PC-9 (cell line): ENCODE measurements around the gene UQCRQ. TPM values are rescaled to one million over a fixed set of nuclear protein-coding genes. Genes with fewer than 3 reads are reported as not detected.
A peak's percentile ranks its signal among the peaks of the same experiment; 100 is the strongest.
"Not testable (repeated sequence)": the region's sequence is repeated elsewhere in the genome, so short reads cannot be mapped to it uniquely, and the experiment has no call there.

Experiments
- BruUV-seq: library from RNA; stranded (reverse); fragments of 400-500 nt; replicated peaks from 2 replicates; lab custom pipeline; 2021; lab: Mats Ljungman, UMichigan
- CTCF ChIA-PET: fragments of 300-600 bp; sonication (Branson Sonifier 250); formaldehyde crosslinking; loops from one replicate; lab custom pipeline; 2022; ENCODE audit warnings: antibody characterized with exemption; lab: Charles Lee
- POLR2A ChIA-PET: fragments of 300-600 bp; sonication (Branson Sonifier 250); formaldehyde crosslinking; loops from one replicate; lab custom pipeline; 2022; ENCODE audit warnings: antibody characterized with exemption; ENCODE audit not compliant: unreplicated experiment; lab: Charles Lee
- DNase-seq, 2 experiments: peaks; one replicate each; pipeline versions ENCODE4 v3.0.0 to v3.0.0-alpha.2; 2015 to 2022; ENCODE audit warnings: mixed read lengths in 1 of 2
- H2AFZ ChIP-seq: fragments of 200-600 bp; sonication (generic); 2 replicates; pipeline ENCODE4 v1.8.1; 2017; ENCODE audit warnings: antibody characterized with exemption
- H3F3A ChIP-seq: fragments of 200-600 bp; sonication (generic); 2 replicates; pipeline ENCODE4 v1.8.1; 2017; ENCODE audit warnings: antibody characterized with exemption, mild to moderate bottlenecking, low read depth; ENCODE audit not compliant: insufficient read depth
- H3K27ac ChIP-seq: fragments of 200-600 bp; sonication (generic); 2 replicates; pipeline ENCODE4 v1.6.1; 2016; ENCODE audit warnings: mixed run types
- H3K27me3 ChIP-seq: fragments of 200-600 bp; sonication (generic); 2 replicates; pipeline ENCODE4 v1.6.1; 2016; ENCODE audit warnings: low read depth, mixed run types; ENCODE audit not compliant: insufficient read depth
- H3K36me3 ChIP-seq: fragments of 200-600 bp; sonication (generic); 2 replicates; pipeline ENCODE4 v1.6.1; 2016; ENCODE audit warnings: low read depth, mixed run types
- H3K4me1 ChIP-seq: fragments of 200-600 bp; sonication (generic); replicated peaks from 2 replicates; pipeline ENCODE4 v1.6.1; 2016; ENCODE audit warnings: mixed run types; ENCODE audit not compliant: insufficient read depth
- H3K4me2 ChIP-seq: fragments of 200-600 bp; sonication (generic); 2 replicates; pipeline ENCODE4 v1.6.1; 2017; ENCODE audit warnings: mixed run types
- H3K4me3 ChIP-seq: fragments of 200-600 bp; sonication (generic); 2 replicates; pipeline ENCODE4 v1.6.1; 2016; ENCODE audit warnings: mixed run types
- H3K79me2 ChIP-seq: fragments of 200-600 bp; sonication (generic); 2 replicates; pipeline ENCODE4 v1.6.1; 2017; ENCODE audit warnings: low read depth, mixed run types
- H3K9me2 ChIP-seq: fragments of 200-600 bp; sonication (generic); 2 replicates; pipeline ENCODE4 v1.8.1; 2017; ENCODE audit warnings: mild to moderate bottlenecking; ENCODE audit not compliant: insufficient read depth
- H3K9me3 ChIP-seq: fragments of 200-600 bp; sonication (generic); 2 replicates; pipeline ENCODE4 v1.8.1; 2016; ENCODE audit warnings: low read depth; ENCODE audit not compliant: insufficient read depth
- H4K20me1 ChIP-seq: fragments of 200-600 bp; sonication (generic); 2 replicates; pipeline ENCODE4 v1.8.1; 2017; ENCODE audit not compliant: insufficient read depth
- EZH2 ChIP-seq: fragments of 200-600 bp; sonication (generic); IDR thresholded peaks from 2 replicates; pipeline ENCODE4 v1.8.0; 2017; ENCODE audit warnings: antibody characterized with exemption, low read depth
- intact Hi-C: fragments of 100-400 bp; cut with micrococcal nuclease; formaldehyde crosslinking; loops from one replicate; pipeline ENCODE4 v1.10.0; 2022; ENCODE audit not compliant: unreplicated experiment
- total RNA-seq: library from RNA; stranded (reverse); gene quantifications from 2 replicates; pipeline ENCODE4 v1.2.3, GENCODE V29; 2021
- TF ChIP-seq, protein P1 (sequence below): fragments of 200-600 bp; sonication (generic); conservative IDR thresholded peaks from 2 replicates; pipeline ENCODE4 v1.6.1; 2017; ENCODE audit warnings: mixed run types, antibody characterized with exemption, mild to moderate bottlenecking, moderate library complexity

UQCRQ gene
- total RNA-seq, 1 experiment from 2014 or later = 414 TPM

DNA sequence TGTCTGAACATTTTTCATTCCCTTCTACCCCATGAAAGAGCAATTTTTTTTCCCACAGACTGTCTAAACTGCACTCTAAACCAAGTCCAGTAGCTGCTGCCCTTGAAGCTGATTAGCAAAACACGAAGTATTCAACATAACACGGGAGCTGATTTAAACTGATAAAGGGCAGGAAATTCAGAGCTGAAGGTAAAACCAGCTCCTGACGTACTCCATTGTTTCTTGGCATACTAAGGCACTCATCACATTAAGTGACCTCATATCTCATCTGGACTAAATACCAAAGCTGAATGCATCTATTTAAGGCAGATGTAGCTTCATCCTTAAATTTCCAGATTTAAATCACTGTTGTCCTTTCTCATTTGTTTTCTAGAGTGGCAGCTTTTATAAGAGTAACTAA lies 12.1 kb upstream of the UQCRQ start:
- CTCF ChIA-PET = no interaction called here
- H4K20me1 ChIP-seq = no peaks in the 10 kb centered on the region
- TF ChIP-seq, protein P1, sequence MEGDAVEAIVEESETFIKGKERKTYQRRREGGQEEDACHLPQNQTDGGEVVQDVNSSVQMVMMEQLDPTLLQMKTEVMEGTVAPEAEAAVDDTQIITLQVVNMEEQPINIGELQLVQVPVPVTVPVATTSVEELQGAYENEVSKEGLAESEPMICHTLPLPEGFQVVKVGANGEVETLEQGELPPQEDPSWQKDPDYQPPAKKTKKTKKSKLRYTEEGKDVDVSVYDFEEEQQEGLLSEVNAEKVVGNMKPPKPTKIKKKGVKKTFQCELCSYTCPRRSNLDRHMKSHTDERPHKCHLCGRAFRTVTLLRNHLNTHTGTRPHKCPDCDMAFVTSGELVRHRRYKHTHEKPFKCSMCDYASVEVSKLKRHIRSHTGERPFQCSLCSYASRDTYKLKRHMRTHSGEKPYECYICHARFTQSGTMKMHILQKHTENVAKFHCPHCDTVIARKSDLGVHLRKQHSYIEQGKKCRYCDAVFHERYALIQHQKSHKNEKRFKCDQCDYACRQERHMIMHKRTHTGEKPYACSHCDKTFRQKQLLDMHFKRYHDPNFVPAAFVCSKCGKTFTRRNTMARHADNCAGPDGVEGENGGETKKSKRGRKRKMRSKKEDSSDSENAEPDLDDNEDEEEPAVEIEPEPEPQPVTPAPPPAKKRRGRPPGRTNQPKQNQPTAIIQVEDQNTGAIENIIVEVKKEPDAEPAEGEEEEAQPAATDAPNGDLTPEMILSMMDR = no peak
- no peak for TF ChIP-seq EZH2

DNA sequence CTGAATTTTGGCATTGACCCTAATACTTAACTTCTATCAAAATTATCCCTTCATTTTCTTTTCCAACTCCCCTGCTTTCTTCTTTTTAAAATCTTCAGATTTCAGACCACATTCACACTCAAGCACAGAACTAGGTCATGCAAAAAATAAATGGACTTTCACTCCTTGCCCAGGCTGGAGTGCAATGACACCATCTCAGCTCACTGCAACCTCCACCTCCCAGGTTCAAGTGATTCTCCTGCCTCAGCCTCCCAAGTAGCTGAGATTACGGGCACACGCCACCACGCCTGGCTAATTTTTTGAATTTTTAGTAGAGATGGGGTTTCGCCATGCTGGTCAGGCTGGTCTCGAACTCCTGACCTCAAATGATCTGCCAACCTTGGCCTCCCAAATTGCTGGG lies 11.4 kb upstream of the UQCRQ start:
- H3F3A ChIP-seq, H3K4me2 ChIP-seq, POLR2A ChIA-PET: not testable (repeated sequence)

More for the DNA sequence above, 12.1 kb upstream of the UQCRQ start:
- peak overlapping the region; percentile 57; the same call in 1 of the 2 replicates for H2AFZ ChIP-seq
- no TSS peak for BruUV-seq
- no peak overlapping the region for H3K4me2 ChIP-seq
- H3K9me2 ChIP-seq = no peaks in the 10 kb centered on the region
- 0 out of 2 replicates have a peak, but pooled peaks cover under 1% of the 10 kb centered on the region for H3F3A ChIP-seq
- no peak for DNase-seq
- no peaks in the 10 kb centered on the region for H3K27me3 ChIP-seq
- H3K36me3 ChIP-seq = no peaks in the 10 kb centered on the region
- POLR2A ChIA-PET = no interaction called here
- no peak overlapping the region for H3K4me3 ChIP-seq
- no peaks in the 10 kb centered on the region for H3K9me3 ChIP-seq
- intact Hi-C loops = no loop called here
- no peak overlapping the region for H3K27ac ChIP-seq
- H3K4me1 ChIP-seq = peaks cover 5% of the 10 kb centered on the region
- no peaks in the 10 kb centered on the region for H3K79me2 ChIP-seq

DNA sequence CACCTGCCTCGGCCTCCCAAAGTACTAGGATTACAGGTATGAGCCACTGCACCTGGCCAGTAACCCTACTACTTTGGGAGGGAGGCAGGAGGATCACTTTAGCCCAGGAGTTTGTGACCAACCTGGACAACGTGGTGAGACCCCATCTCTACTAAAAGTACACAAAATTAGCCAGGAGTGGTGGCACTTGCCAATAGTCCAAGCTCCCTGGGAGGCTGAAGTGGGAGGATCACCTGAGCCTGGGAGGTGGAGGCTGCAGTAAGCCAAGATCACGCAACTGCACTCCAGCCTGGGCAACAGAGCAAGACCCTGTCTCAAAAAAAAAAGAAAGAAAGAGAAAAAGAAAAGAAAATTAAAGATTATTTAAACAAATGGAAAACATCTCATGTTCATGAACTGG lies 10.4 kb upstream of the UQCRQ start:
- BruUV-seq = no TSS peak
- ChIA-PET POLR2A (no interaction called here), CTCF (no interaction called here)
- DNase-seq = no peak
- H3K36me3 ChIP-seq = no peaks in the 10 kb centered on the region
- H3K4me2 ChIP-seq = no peak overlapping the region
- H3K27me3 ChIP-seq = no peaks in the 10 kb centered on the region
- no peaks in the 10 kb centered on the region for H3K79me2 ChIP-seq
- H3K9me3 ChIP-seq = no peaks in the 10 kb centered on the region
- H4K20me1 ChIP-seq = no peaks in the 10 kb centered on the region
- no peak for TF ChIP-seq EZH2
- TF ChIP-seq, protein P1 = no peak
- H3K4me3 ChIP-seq = no peak overlapping the region
- no peak overlapping the region for H2AFZ ChIP-seq
- intact Hi-C loops = no loop called here
- H3K9me2 ChIP-seq = no peaks in the 10 kb centered on the region
- no peak overlapping the region for H3K27ac ChIP-seq
- H3F3A ChIP-seq = no peaks in the 10 kb centered on the region
- H3K4me1 ChIP-seq = no peaks in the 10 kb centered on the region

More for the DNA sequence above, 11.4 kb upstream of the UQCRQ start:
- H3K9me2 ChIP-seq, H3K79me2 ChIP-seq, H3K27me3 ChIP-seq, H3K9me3 ChIP-seq, H2AFZ ChIP-seq, H3K4me1 ChIP-seq, H3K36me3 ChIP-seq, H4K20me1 ChIP-seq, DNase-seq, H3K27ac ChIP-seq, H3K4me3 ChIP-seq, BruUV-seq, intact Hi-C loops, CTCF ChIA-PET: not testable (repeated sequence)

DNA sequence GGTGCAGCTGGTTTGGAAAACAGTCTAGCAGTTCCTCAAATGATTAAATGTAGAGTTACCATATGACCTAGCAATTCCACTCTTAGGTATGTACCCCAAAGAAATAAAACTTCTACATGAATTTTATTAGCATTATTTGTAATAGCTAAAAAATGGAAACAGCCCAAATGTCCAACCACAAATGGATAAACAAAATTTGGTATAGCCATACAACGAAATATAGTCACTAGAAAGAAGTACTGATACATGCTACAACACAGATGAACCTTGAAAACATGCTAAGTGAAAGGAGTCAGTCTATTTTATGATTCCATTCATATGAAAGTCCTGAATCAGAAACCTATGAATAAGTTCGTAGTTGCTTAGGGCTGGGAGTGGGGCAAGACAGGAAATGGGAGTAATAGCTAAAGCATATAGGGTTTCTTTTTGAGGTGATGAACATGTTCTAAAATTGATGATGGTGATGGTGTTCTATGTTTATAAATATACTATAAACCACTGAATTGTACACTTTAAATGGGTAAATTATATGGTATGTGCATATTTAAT lies 6.5 kb upstream of the UQCRQ start:
- Histone ChIP-seq H3K36me3 (no peaks in the 10 kb centered on the region), H3K9me3 (no peaks in the 10 kb centered on the region), H3K4me3 (no peak overlapping the region), H3K27me3 (no peaks in the 10 kb centered on the region), H3K4me2 (no peak overlapping the region), H3K4me1 (no peaks in the 10 kb centered on the region), H3F3A (no peaks in the 10 kb centered on the region), H4K20me1 (no peaks in the 10 kb centered on the region), H3K79me2 (no peaks in the 10 kb centered on the region), H3K27ac (no peak overlapping the region), H2AFZ (no peak overlapping the region), H3K9me2 (no peaks in the 10 kb centered on the region)
- BruUV-seq = no TSS peak
- POLR2A ChIA-PET = no interaction called here
- intact Hi-C loops = loop anchor here (10.0 kb wide), 1 partner anchor 795 kb away; the partner anchor contains the start of gene IL3
- DNase-seq = no peak
- CTCF ChIA-PET = no interaction called here
- TF ChIP-seq EZH2 = no peak
- TF ChIP-seq, protein P1 = no peak
